ENCODE measurements around the gene SLX4.
A peak's percentile ranks its signal among the peaks of the same experiment; 100 is the strongest.
"Not testable (repeated sequence)": the region's sequence is repeated elsewhere in the genome, so short reads cannot be mapped to it uniquely, and the experiment has no call there.

SLX4 gene

GRCh38 chr16:3640632-3641501 is 29.5 kb upstream of the SLX4 start:
- DNase-seq = no peak

GRCh38 chr16:3640207-3640606 is 28.8 kb upstream of the SLX4 start:
- no peak for DNase-seq

- no peak for DNase-seq
These were observed 27.7 kb upstream of the SLX4 start for GRCh38 chr16:3638916-3639644.

GRCh38 chr16:3637371-3637923 is 26.0 kb upstream of the SLX4 start:
- DNase-seq = peak; percentile 30

- DNase-seq = no peak
These were observed 14.7 kb upstream of the SLX4 start for GRCh38 chr16:3625911-3626732.

- no peak for DNase-seq
These were observed 13.9 kb upstream of the SLX4 start for GRCh38 chr16:3625331-3625730.

- no peak for DNase-seq
These were observed 12.2 kb upstream of the SLX4 start for GRCh38 chr16:3623642-3624041.

GRCh38 chr16:3618769-3619141 is 7.3 kb upstream of the SLX4 start:
- no peak for DNase-seq

GRCh38 chr16:3612510-3613466 is 1.4 kb upstream of the SLX4 start:
- DNase-seq = no peak

- peak; percentile 12 for DNase-seq
These were observed 684 bp downstream of the SLX4 start for GRCh38 chr16:3610698-3611145.

GRCh38 chr16:3609895-3610697 is 1.3 kb downstream of the SLX4 start:
- no peak for DNase-seq

- not testable (repeated sequence) for DNase-seq
These were observed 2.4 kb downstream of the SLX4 start for GRCh38 chr16:3608976-3609375.

- no peak for DNase-seq
These were observed 3.3 kb downstream of the SLX4 start for GRCh38 chr16:3608069-3608468.

- no peak for DNase-seq
These were observed 3.8 kb downstream of the SLX4 start for GRCh38 chr16:3607634-3608033.

GRCh38 chr16:3607161-3607560 is 4.2 kb downstream of the SLX4 start:
- no peak for DNase-seq

- DNase-seq = no peak
These were observed 5.0 kb downstream of the SLX4 start for GRCh38 chr16:3606441-3606840.

GRCh38 chr16:3602320-3602653 is 9.1 kb downstream of the SLX4 start:
- no peak for DNase-seq

GRCh38 chr16:3601614-3602319 is 9.6 kb downstream of the SLX4 start:
- no peak for DNase-seq

- no peak for DNase-seq
These were observed 11.5 kb downstream of the SLX4 start for GRCh38 chr16:3599922-3600321.

- DNase-seq = no peak
These were observed 12.3 kb downstream of the SLX4 start for GRCh38 chr16:3599121-3599520.

All from fibroblast of skin of right biceps (primary cell).